ENCODE measurements around the gene IRAG1. TPM values are rescaled to one million over a fixed set of nuclear protein-coding genes. Genes with fewer than 3 reads are reported as not detected.
A peak's percentile ranks its signal among the peaks of the same experiment; 100 is the strongest.

The IRAG1 gene
- total RNA-seq, 6 experiments from 2014 or later = 1.2 to 2.3 (median 1.4) TPM

GRCh38 chr11:10727146-10727851, 33.7 kb upstream of the IRAG1 start:
- Histone ChIP-seq H3K27ac (no peak overlapping the region), H3K4me1 (no peaks in the 10 kb centered on the region), H3K4me3 (no peak overlapping the region), H3K36me3 (no peaks in the 10 kb centered on the region), H3K27me3 (no peaks in the 10 kb centered on the region), H3K9me3 (no peaks in the 10 kb centered on the region)
- DNase-seq (no peak), ATAC-seq (no peak)
- WGBS (ENCODE audit: insufficient coverage, low coverage, low lambda C conversion rate, missing lambda C conversion rate) = 77% methylated on average over 4 of the region's 4 CpGs
- intact Hi-C loops (cut with DNase I) = no loop called here
- TF ChIP-seq CTCF (IDR thresholded peaks at IDR 0.05) = no peak
- TF ChIP-seq POLR2A (IDR thresholded peaks at IDR 0.05) = no peak

GRCh38 chr11:10725907-10726253, 32.3 kb upstream of the IRAG1 start:
- no peak overlapping the region for H3K4me3 ChIP-seq
- no peaks in the 10 kb centered on the region for H3K9me3 ChIP-seq
- DNase-seq (no peak), ATAC-seq (no peak)
- no peaks in the 10 kb centered on the region for H3K4me1 ChIP-seq
- H3K36me3 ChIP-seq = no peaks in the 10 kb centered on the region
- H3K27ac ChIP-seq = no peak overlapping the region
- H3K27me3 ChIP-seq = no peaks in the 10 kb centered on the region
- intact Hi-C loops (cut with DNase I) = no loop called here
- no peak for TF ChIP-seq POLR2A (IDR thresholded peaks at IDR 0.05)
- TF ChIP-seq CTCF (IDR thresholded peaks at IDR 0.05) = no peak

DNA sequence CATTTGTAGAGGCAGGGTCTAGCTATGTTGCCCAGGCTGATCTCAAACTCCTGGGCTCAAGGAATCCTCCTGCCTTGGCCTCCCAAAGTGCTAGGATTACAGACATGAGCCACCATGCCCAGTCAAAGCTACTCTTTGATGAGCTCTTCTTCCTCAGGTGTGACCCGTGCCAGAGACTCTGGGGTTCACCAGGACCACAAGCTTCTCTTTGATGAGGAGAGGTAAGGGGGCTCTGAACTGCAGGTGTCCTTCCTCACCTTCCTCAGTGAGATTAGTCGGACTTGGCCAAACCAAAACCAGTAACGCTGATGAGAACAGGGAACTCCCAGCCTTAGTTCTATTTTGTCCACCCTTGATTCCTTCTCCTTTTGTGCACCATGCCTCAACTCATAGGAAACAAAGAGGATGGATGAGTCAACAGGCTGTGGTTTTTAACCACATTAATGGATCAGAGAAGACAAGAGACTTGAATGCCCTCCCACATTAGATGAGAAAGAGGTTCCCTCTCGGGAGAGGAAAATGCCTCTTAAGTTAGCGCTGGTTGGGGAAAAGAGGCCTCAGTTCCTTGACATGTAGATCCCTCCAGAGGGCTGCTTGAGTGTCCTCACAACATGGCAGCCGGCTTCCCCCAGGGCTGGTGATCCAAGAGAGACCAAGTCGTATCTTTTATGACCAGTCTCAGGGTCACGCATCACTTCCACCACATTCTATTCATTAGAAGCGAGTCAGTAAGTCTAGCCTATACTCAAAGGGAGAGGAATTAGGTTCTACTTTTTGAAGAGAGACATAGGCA, 31.8 kb upstream of the IRAG1 start:
- TF ChIP-seq POLR2A (IDR thresholded peaks at IDR 0.05) (no peak), CTCF (IDR thresholded peaks at IDR 0.05) (no peak)
- H3K9me3 ChIP-seq = no peaks in the 10 kb centered on the region
- DNase-seq = no peak
- H3K27ac ChIP-seq = no peak overlapping the region
- H3K27me3 ChIP-seq = no peaks in the 10 kb centered on the region
- 67% methylated on average over 5 of the region's 9 CpGs for WGBS (ENCODE audit: insufficient coverage, low coverage, low lambda C conversion rate, missing lambda C conversion rate)
- peak in 2 of 4 donors; percentile 13 to 35 for ATAC-seq
- no peak overlapping the region for H3K4me3 ChIP-seq
- no peaks in the 10 kb centered on the region for H3K4me1 ChIP-seq
- no peaks in the 10 kb centered on the region for H3K36me3 ChIP-seq
- intact Hi-C loops (cut with DNase I) = no loop called here

GRCh38 chr11:10722307-10722706, 28.8 kb upstream of the IRAG1 start:
- Histone ChIP-seq H3K36me3 (no peaks in the 10 kb centered on the region), H3K9me3 (no peaks in the 10 kb centered on the region), H3K27ac (no peak overlapping the region), H3K27me3 (no peaks in the 10 kb centered on the region), H3K4me3 (no peak overlapping the region), H3K4me1 (no peaks in the 10 kb centered on the region)
- TF ChIP-seq CTCF (IDR thresholded peaks at IDR 0.05) = no peak
- ATAC-seq = no peak
- intact Hi-C loops (cut with DNase I) = no loop called here
- no peak for DNase-seq
- 20% methylated on average over 4 of the region's 4 CpGs for WGBS (ENCODE audit: insufficient coverage, low coverage, low lambda C conversion rate, missing lambda C conversion rate)

All from right lobe of liver (tissue), 6 donors.